HUES64 (cell line): ENCODE data around the gene EME2.
A peak's percentile ranks its signal among the peaks of the same experiment; 100 is the strongest.

Experiments
- H3K27ac ChIP-seq: 2 replicates; pipeline ENCODE4 v1.7.0; 2013; ENCODE audit warnings: low read depth, low read length, inconsistent platforms
- H3K27me3 ChIP-seq: 2 replicates; pipeline ENCODE4 v1.6.1; 2013; ENCODE audit warnings: mild to moderate bottlenecking, low read length; ENCODE audit not compliant: insufficient read depth
- H3K36me3 ChIP-seq: 2 replicates; pipeline ENCODE4 v1.6.1; 2013; ENCODE audit warnings: mild to moderate bottlenecking, low read length; ENCODE audit not compliant: insufficient read depth
- H3K4me1 ChIP-seq: 2 replicates; pipeline ENCODE4 v1.6.1; 2013; ENCODE audit warnings: mild to moderate bottlenecking, low read length, moderate library complexity; ENCODE audit not compliant: insufficient read depth
- H3K4me3 ChIP-seq: 2 replicates; pipeline ENCODE4 v1.5.1; 2013; ENCODE audit warnings: mild to moderate bottlenecking, low read length, moderate library complexity
- H3K9ac ChIP-seq: 2 replicates; pipeline ENCODE4 v1.6.1; 2013; ENCODE audit warnings: mild to moderate bottlenecking, low read depth, low read length
- H3K9me3 ChIP-seq: 2 replicates; pipeline ENCODE4 v1.6.1; 2013; ENCODE audit warnings: low read depth, low read length; ENCODE audit not compliant: insufficient read depth
- WGBS: fragments of 150-250, 120-280 bp; methylation state at CpG from one replicate; pipeline ENCODE4 v1.1.7; 2013; ENCODE audit warnings: missing lambda C conversion rate; 5-methylcytosine and 5-hydroxymethylcytosine counted together

The EME2 gene

DNA sequence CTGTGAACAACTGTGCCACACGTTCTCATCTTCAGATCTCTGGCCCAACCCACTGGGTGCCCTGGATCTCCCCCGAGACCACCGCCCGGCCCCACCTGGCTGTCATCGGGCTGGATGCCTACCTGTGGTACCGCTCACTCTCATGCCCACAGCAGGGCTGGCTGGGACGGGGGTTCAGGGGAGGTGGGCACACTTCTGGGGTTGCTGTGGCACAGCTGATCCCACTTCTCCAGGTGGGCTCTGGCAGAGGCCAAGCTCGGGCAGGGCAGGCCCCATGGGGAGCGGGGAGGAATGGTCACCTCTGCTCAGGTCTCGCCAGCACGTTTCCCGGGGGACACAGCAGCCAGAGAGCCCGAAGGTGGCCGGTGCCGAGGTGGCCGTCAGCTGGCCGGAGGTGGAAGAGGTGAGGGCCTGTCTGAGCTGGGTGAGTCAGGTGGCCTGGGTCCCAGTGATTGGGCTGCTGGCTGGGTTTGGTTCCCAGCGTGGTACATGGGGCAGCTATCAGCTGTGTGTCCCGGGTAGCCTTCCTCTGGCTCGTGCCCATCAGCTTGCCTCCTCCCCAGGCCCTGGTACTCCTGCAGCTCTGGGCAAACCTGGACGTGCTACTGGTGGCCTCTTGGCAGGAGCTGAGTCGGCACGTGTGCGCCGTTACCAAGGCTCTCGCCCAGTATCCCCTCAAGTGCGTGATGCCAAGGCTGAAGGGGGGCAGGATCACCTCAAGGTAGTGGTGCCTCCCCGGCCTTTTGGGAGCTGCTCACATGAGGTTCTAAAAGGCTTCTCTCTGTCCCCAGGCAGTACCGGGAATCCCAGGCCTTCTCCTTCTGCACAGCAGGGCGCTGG, 2.6 kb downstream of the EME2 start:
- Histone ChIP-seq H3K9ac (0 out of 2 replicates have a peak overlapping the region, but pooled peaks have one; percentile 98), H3K9me3 (no peaks in the 10 kb centered on the region), H3K27ac (no peak overlapping the region), H3K27me3 (no peaks in the 10 kb centered on the region), H3K36me3 (peaks cover 30% of the 10 kb centered on the region), H3K4me1 (no peaks in the 10 kb centered on the region; the same call in 1 of the 2 replicates), H3K4me3 (no peak overlapping the region)
- 95% methylated on average over 30 of the region's 30 CpGs for WGBS

DNA sequence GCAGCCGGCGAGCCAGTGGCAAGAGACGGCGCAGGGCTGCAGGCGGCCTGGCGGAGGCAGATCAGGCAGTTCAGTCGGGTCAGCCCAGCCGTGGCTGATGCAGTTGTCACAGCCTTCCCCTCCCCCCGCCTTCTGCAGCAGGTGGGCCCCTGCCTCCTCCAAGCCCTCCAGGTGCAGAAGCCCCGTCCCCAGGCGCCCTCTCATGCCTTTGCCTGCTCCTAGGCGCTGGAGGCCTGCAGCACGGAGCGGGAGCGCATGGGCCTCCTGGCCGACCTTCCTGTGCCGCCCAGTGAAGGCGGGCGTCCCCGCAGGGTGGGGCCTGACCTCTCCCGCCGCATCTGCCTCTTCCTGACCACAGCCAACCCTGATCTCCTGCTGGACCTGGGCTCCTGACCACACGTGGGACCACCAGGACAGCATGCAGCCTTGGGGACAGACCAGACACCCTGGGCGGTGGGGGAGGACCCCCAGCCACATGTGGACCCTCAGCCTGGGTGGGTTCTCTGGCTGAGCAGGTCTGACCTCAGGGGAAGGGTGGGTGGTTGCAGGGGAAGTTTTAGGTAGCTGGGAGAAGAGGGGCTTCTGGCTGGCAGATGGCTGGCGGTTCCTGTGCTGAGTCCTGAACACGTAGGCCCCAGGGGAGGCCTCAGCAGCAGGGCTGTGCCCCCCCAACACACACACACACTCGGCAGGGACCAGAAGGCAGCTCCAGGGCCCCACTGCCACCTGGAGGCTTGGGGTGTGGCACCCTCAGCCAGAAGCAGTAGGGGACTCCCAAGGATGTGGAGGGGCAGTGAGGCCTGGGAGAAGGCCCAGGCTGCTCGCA, 3.4 kb downstream of the EME2 start:
- no peak overlapping the region for H3K4me3 ChIP-seq
- H3K27ac ChIP-seq = no peak overlapping the region
- peaks cover 35% of the 10 kb centered on the region for H3K36me3 ChIP-seq
- H3K27me3 ChIP-seq = no peaks in the 10 kb centered on the region
- no peaks in the 10 kb centered on the region; the same call in 1 of the 2 replicates for H3K4me1 ChIP-seq
- H3K9me3 ChIP-seq = no peaks in the 10 kb centered on the region
- 96% methylated on average over 28 of the region's 28 CpGs for WGBS
- no peak overlapping the region for H3K9ac ChIP-seq

DNA sequence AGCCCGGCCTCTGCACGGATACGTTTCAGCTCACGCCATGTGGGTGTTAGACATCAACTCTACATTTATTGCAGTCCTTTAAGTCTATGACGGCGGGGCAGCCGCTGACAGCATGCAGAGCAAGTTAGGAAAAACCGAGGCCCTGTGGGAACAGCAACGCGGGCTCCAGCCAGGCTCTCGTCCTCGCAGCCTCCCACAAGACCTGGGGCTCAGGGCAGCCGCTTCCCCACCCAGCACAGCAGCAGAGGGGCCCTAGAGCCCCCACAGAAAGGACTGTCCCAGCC, 4.0 kb downstream of the EME2 start:
- no peak overlapping the region for H3K9ac ChIP-seq

DNA sequence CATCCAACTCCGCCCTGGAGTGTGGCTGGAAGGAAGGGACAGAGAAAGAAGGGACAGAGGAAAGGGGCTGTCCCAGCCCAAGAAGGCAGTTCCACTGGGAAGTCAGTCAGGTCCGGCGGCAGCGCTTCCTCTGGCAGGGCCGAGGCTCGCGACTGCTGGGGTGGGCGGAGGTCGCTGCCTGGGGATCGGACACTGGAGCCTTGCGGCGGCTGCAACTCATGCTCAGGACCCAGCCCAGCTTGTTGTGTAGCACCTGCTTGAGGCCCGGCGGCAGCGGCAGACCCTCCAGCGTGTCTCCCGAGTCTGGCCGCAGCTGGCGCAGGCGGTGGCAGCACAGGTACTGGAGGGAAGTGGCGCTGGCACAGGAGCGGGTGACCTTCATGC, 4.4 kb downstream of the EME2 start:
- Histone ChIP-seq H3K4me1 (no peaks in the 10 kb centered on the region; the same call in 1 of the 2 replicates), H3K4me3 (no peak overlapping the region), H3K9me3 (no peaks in the 10 kb centered on the region), H3K27ac (no peak overlapping the region), H3K9ac (no peak overlapping the region), H3K27me3 (no peaks in the 10 kb centered on the region), H3K36me3 (peaks cover 35% of the 10 kb centered on the region)
- WGBS = 95% methylated on average over 22 of the region's 22 CpGs

More for the DNA sequence above, 4.0 kb downstream of the EME2 start:
- Histone ChIP-seq H3K27me3 (no peaks in the 10 kb centered on the region), H3K9me3 (no peaks in the 10 kb centered on the region), H3K4me1 (no peaks in the 10 kb centered on the region; the same call in 1 of the 2 replicates), H3K36me3 (peaks cover 35% of the 10 kb centered on the region), H3K27ac (no peak overlapping the region), H3K4me3 (no peak overlapping the region)
- WGBS = 97% methylated on average over 13 of the region's 13 CpGs

DNA sequence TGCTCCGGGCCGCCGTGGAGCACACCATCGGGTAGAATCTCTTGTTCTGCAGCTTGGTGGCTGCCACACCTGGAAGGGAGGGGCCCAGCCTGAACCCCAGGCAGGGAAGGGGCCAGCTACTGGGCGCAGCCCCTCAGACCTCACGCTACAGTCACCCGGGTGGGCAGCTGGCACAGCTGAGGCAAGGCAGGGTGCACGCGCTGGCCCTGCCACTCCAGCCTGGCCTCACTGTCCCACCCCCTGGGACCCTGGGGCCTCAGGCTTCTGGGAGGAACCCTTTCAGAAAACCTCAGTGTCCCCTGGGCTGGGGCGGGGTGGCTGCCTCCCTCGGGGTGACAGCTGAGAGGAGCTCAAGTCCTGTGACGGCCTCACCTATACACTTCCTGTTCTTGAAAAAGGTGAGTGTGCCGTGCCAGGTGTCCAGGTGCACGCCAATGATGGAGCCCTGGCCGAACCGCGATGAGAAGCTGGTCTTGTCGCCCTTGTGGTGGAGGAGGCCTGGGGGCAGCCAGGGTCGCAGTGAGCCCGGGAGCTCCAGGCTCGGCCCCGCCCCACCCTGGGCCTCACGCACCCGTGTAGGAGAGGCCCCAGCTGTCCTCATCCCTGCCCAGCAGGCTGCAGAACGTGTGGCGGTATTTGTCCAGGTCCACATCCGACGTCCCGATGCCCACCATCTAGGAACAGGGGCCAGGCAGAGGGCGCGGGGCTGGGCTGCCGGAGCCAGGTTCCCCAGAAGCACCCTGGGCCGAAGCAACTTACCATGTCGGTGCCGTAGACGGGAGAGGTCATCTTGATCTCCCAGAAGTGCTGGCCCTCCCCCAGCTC, 5.0 kb downstream of the EME2 start:
- Histone ChIP-seq H3K4me1 (no peaks in the 10 kb centered on the region; the same call in 1 of the 2 replicates), H3K27me3 (no peaks in the 10 kb centered on the region), H3K9ac (no peak overlapping the region), H3K36me3 (peaks cover 35% of the 10 kb centered on the region), H3K9me3 (no peaks in the 10 kb centered on the region), H3K27ac (no peak overlapping the region), H3K4me3 (no peak overlapping the region)
- 94% methylated on average over 36 of the region's 36 CpGs for WGBS

DNA sequence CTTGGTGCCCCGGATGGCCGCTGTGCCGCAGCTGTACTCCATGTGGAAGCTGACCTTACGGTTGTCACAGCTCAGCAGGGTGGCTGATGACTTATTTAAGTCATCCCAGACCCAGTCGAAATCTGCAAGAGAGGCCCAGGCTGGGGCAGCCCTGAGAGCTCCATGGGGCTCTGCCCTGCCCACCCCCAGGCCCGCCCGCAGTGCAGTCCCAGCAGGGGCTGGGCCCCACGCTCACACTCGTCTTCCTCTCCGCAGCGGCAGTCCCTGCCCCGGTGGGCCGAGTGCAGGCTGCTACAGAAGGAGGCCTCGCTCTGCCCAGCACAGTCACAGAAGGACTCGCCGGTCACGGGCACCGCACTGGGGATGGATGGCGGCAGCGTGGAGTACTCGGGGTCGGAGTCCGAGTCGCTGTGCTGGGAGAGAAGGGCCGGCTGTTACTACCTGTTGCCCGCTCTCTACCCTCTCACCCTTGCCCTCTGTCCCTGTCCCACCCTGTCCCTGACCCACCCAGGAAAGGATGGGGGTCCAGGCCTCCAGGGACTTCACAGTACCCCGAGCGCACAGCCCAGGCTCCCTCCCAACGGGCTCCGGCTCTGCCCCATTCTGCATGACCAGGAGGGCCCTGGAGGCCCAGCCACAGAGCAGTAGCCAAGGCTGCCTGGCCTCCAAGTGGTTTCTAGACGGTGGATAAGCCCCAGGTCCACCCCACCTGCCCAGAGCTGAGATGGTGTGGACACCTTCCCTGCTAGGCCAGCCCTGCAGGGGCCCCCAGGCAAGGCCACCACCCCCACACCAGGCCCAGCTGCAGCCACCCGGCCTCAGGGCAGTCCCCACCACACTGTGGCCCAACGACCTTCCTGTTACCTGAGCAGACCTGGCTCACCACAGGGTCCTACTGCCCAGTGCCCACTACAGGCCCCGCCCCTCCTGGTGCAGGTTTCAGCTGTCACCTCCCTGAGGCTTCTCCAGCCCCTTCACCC, 5.9 kb downstream of the EME2 start:
- 91% methylated on average over 34 of the region's 34 CpGs for WGBS
- H3K36me3 ChIP-seq = peaks cover 35% of the 10 kb centered on the region
- no peaks in the 10 kb centered on the region for H3K9me3 ChIP-seq
- no peaks in the 10 kb centered on the region for H3K27me3 ChIP-seq
- no peak overlapping the region for H3K4me3 ChIP-seq
- H3K4me1 ChIP-seq = no peaks in the 10 kb centered on the region; the same call in 1 of the 2 replicates
- H3K27ac ChIP-seq = no peak overlapping the region
- H3K9ac ChIP-seq = no peak overlapping the region

DNA sequence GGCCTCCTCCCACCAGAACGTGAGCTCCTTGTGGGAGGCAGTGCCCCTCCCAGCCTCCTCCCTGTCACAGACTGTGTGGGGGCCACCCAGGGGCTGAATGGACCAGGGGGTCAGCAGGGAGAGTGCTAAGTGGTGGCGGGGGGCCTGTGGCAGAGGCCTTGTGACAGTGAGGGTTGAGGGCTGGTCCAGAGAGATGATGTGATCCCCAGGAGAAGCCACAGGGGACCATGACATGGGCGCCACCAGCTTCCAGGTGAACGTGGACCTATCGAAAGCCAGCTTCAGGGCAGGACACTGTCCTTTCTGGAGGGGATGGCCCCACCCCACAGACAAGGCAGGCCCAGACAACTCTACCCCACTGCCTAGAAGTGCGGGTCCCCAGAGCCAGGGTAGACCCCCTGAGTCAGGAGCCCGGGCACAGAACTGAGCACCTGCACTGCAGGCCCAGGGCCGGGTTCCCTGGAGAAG, 6.7 kb downstream of the EME2 start:
- Histone ChIP-seq H3K4me3 (no peak overlapping the region), H3K4me1 (no peaks in the 10 kb centered on the region; the same call in 1 of the 2 replicates), H3K9me3 (no peaks in the 10 kb centered on the region), H3K27ac (no peak overlapping the region), H3K9ac (no peak overlapping the region), H3K27me3 (no peaks in the 10 kb centered on the region), H3K36me3 (peaks cover 35% of the 10 kb centered on the region)
- 93% methylated on average over 8 of the region's 8 CpGs for WGBS

DNA sequence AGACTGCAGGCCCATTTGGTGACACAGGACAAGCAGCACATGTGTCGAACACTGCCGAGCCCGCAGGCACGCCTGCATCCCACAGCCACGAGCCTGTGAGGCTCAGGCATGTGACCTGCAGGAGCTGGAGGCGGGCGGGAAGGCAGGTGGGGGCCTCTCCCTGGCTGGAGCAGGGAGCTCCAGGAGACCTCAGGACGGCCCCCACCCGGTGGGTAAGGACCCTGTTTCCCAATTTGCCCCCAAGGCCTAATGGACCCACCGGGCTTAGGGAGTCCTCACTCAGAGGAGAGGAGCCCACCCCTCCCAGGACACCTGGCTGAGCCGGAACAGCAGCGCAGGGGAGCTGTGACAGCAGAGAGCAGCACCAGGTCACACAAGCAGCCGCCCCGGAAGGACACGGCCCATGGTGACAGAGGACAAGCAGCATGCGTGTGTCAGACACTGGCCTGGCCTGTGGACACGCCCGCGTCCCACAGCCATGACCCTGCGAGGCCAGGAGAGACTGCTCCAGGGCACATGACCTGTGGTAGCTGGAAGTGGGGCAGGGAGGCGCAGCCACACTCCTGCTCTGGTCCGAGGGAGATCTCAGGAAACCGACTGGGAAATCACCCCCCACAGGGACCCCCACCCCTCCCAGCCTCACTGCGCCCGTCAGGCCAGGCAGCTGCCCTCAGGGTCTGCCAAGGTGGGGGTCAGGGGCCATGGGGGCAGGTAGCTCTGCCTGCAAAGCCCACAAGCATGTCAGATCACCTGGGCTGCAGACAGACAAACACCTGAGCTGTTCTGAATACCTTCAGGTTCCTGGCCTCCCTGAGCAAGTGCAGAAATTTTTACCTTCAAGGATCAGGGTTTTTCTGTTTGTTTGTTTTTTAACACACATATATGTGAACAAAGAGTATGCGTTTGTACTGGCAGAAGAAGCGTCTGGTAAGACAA, 7.4 kb downstream of the EME2 start:
- no peak overlapping the region for H3K4me3 ChIP-seq
- H3K36me3 ChIP-seq = peaks cover 36% of the 10 kb centered on the region
- H3K9ac ChIP-seq = no peak overlapping the region
- no peaks in the 10 kb centered on the region for H3K27me3 ChIP-seq
- no peak overlapping the region for H3K27ac ChIP-seq
- no peaks in the 10 kb centered on the region for H3K9me3 ChIP-seq
- 92% methylated on average over 27 of the region's 27 CpGs for WGBS
- H3K4me1 ChIP-seq = no peaks in the 10 kb centered on the region; the same call in 1 of the 2 replicates

DNA sequence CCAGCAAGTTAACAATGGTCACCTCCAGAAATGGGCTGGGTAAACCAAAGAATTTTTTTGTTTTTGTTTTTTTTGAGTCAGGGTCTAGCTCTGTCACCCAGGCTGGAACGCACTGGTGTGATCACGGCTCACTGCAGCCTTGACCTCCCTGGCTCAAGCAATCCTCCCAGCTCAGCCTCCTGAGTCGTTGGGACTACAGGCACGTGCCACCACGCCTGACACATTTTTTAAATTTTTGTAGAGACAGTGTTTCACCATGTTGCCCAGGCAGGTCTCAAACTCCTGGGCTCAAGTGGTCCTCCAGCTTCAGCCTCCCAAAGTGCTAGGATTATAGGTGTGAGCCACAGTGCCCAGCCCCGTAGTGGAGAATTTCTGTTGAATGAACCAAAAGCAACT, 8.1 kb downstream of the EME2 start:
- no peaks in the 10 kb centered on the region for H3K9me3 ChIP-seq
- 90% methylated on average over 6 of the region's 6 CpGs for WGBS
- no peaks in the 10 kb centered on the region; the same call in 1 of the 2 replicates for H3K4me1 ChIP-seq
- peak overlapping the region; percentile 98; the same call in 1 of the 2 replicates for H3K4me3 ChIP-seq
- peaks cover 35% of the 10 kb centered on the region for H3K36me3 ChIP-seq
- H3K27ac ChIP-seq = no peak overlapping the region
- H3K9ac ChIP-seq = no peak overlapping the region
- H3K27me3 ChIP-seq = no peaks in the 10 kb centered on the region
